GM12875 (cell line): ENCODE data around the gene MEIS1.

Experiments used
- H3K4me3 ChIP-seq: one replicate; pipeline ENCODE4 v1.5.1; 2011; ENCODE audit warnings: low read depth, low read length, control low read depth
- CTCF ChIP-seq: IDR thresholded peaks from 2 replicates; pipeline ENCODE4 v1.5.1; 2011; ENCODE audit warnings: low read depth, mild to moderate bottlenecking, control low read depth, inconsistent platforms, low read length, moderate library complexity, borderline replicate concordance; ENCODE audit not compliant: insufficient read depth

Gene MEIS1

DNA sequence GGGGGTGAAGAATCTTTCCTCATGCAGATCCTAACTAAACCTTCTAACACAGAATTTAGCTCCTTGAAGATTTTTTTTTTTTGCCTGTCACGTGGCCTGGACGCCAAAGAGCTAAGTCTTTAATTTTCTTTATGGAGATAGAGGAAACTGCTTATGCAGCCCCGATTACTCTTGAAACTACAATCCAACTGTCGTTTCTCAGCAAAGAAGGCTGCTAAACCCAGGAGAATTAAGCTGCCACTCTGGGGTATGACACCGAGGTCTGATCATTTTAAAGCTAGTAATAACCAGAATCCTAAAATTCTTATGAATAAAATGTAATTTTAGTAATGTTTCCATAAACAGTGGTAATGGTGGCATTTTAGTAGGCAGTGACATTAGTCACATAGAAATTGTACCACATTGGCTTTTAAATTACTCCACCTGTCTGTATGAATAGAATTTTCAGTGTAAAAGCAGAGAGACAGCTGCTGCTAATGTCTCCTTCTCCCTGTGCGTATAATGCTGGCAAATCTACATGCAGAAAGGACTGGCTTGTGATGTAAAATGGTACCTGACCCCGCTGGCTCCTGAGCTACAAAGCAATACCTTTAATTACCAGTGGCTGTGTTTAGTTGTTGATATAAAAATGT is 86.5 kb downstream of the MEIS1 start:
- no peak for TF ChIP-seq CTCF
- no peak overlapping the region for H3K4me3 ChIP-seq

GRCh38 chr2:66522611-66523376 is 87.9 kb downstream of the MEIS1 start:
- TF ChIP-seq CTCF = no peak
- no peak overlapping the region for H3K4me3 ChIP-seq

GRCh38 chr2:66523377-66523969 is 88.5 kb downstream of the MEIS1 start:
- H3K4me3 ChIP-seq = no peak overlapping the region
- TF ChIP-seq CTCF = no peak

DNA sequence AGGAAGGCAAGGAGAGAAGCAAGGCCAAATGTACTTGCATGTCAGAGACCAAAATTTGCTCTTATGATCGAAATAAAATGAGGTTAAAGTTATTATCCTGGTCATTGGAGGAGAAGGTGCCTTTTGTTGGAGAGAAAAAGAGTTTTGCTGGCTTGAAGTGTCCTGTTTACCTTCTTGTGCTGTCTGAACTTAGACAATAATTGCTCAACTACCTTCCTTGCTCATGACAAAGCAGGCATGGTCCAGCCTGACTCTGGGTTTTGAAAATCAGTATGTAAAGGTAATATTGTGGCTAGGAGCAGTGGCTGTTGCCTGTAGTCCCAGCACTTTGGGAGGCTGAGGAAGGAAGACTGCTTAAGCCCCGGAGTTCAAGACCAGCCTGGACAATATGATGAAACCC is 89.1 kb downstream of the MEIS1 start:
- no peak for TF ChIP-seq CTCF
- no peak overlapping the region for H3K4me3 ChIP-seq

DNA sequence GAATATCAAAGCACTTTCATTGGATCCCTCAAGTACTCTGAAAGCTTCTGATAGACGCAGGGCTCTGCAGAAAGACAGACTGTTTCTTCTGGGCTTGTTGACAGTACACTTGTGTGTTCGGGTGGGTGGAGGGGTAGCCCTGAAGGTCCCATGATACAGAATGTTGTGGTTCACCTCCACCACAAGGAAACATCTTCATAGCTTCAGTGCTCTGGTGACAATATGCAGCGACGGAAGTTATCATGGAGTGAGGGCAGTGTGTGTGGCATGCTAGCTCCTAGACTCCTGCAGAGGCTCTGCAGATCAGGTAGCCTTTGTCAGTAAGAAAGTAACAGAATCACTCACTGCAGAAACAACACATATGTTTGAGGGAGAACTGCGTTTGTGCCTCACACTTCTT is 90.7 kb downstream of the MEIS1 start:
- no peak for TF ChIP-seq CTCF
- no peak overlapping the region for H3K4me3 ChIP-seq

- no peak overlapping the region for H3K4me3 ChIP-seq
- TF ChIP-seq CTCF = no peak
Observed at GRCh38 chr2:66526180-66526579, 91.3 kb downstream of the MEIS1 start.
